ENCODE measurements around the gene GNG4. TPM values are rescaled to one million over a fixed set of nuclear protein-coding genes. Genes with fewer than 3 reads are reported as not detected.

GNG4 gene
- total and polyA plus RNA-seq, 9 of the 15 experiments (the other 6 are each of a cell fraction or from before 2014, with no cell fraction given), result 0.06 to 0.58 (median 0.08) TPM; not detected in 4

DNA sequence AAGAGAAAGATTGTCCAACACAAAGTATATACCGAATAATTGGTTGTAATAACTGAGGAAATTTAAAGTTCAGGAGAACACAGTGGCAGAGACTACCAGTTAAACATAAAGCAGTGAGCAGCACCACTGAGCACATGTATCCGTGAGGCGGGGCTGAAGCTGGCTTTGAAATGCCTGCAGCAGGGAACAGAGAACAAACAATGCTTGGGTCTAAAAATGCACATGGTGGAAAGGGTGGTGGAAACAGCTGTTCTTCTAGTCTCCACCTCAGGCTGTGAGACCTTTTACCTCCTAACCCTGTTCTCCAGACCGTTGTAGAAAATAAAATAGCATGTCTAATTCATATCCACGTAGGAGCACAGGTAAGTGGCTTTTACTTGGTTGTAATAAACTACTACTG, 7.7 kb upstream of the GNG4 start:
- in situ Hi-C loops (cut with MboI), result no loop called here

DNA sequence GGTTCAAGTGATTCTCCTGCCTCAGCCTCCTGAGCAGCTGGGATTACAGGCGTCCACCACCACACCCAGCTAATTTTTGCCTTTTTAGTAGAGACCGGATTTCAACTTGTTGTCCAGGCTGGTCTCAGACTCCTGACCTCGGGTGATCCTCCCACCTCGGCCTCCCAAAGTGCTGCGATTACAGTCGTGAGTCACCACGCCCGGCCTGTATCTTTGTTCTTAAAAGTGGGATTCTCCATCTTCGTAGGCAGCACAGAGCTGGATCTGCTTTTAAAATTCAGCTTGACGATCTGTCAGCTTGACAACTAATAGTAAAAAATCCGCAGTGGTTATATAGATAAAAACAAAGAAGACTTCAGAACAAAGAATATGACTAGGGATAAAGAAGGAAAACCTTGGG, 2.8 kb upstream of the GNG4 start:
- intact Hi-C loops (cut with micrococcal nuclease) (no loop called here), in situ Hi-C loops (cut with MboI) (no loop called here)
- 0% methylated on average over 11 of the region's 11 CpGs for WGBS (ENCODE audit: insufficient coverage, low coverage, missing lambda C conversion rate)
- H3K4me3 ChIP-seq, result no peak overlapping the region
- H3K4me2 ChIP-seq (ENCODE audit: insufficient read depth, low read length), result no peak overlapping the region
- H3K27ac ChIP-seq (ENCODE audit: extremely low read depth, low read depth, low read length), result no peak overlapping the region
- DNase-seq (ENCODE audit: extremely low read depth in 1 of 4, low spot score in 3 of 4) (no peak), FAIRE-seq (no peak), ATAC-seq (no peak)
- CTCF ChIA-PET (ENCODE audit: low intra/inter-chr PET ratio), result no interaction called here
- no peak overlapping the region for H3K9ac ChIP-seq (ENCODE audit: insufficient read depth in 1 of 2, low read depth in 2 of 2, low read length in 2 of 2)
- peaks cover 8 to 34% of the 10 kb centered on the region in 2 experiments; a peak in 4 of 5 replicates for H3K27me3 ChIP-seq (ENCODE audit: control insufficient read depth in 2 of 2, insufficient read depth in 2 of 2, low read length in 2 of 2)
- POLR2A ChIA-PET, result no interaction called here
- H3K36me3 ChIP-seq (ENCODE audit: control insufficient read depth, insufficient read depth, low read length), result no peaks in the 10 kb centered on the region
- H4K20me1 ChIP-seq (replicated peaks; ENCODE audit: control insufficient read depth, insufficient read depth, low read length), result no peaks in the 10 kb centered on the region
- H3K9me1 ChIP-seq (ENCODE audit: control insufficient read depth, insufficient read depth, low read length), result no peaks in the 10 kb centered on the region
- no peak overlapping the region for H2AFZ ChIP-seq (ENCODE audit: low read depth, low read length)
- H3K4me1 ChIP-seq (replicated peaks in 1 of 2; ENCODE audit: control insufficient read depth in 2 of 2, insufficient read depth in 2 of 2, low read length in 2 of 2), result peaks cover 0 to 10% of the 10 kb centered on the region in 2 experiments; a peak in 1 of 5 replicates
- H3K9me3 ChIP-seq (replicated peaks; ENCODE audit: control insufficient read depth, insufficient read depth, low read depth, low read length), result no peaks in the 10 kb centered on the region
- H3K79me2 ChIP-seq (ENCODE audit: control insufficient read depth, insufficient read depth, low read length), result no peaks in the 10 kb centered on the region
- BruUV-seq (replicated peaks), result no TSS peak
- TF ChIP-seq PML (IDR thresholded peaks at IDR 0.05; ENCODE audit: low read length), result no peak
- TF ChIP-seq, protein P1, sequence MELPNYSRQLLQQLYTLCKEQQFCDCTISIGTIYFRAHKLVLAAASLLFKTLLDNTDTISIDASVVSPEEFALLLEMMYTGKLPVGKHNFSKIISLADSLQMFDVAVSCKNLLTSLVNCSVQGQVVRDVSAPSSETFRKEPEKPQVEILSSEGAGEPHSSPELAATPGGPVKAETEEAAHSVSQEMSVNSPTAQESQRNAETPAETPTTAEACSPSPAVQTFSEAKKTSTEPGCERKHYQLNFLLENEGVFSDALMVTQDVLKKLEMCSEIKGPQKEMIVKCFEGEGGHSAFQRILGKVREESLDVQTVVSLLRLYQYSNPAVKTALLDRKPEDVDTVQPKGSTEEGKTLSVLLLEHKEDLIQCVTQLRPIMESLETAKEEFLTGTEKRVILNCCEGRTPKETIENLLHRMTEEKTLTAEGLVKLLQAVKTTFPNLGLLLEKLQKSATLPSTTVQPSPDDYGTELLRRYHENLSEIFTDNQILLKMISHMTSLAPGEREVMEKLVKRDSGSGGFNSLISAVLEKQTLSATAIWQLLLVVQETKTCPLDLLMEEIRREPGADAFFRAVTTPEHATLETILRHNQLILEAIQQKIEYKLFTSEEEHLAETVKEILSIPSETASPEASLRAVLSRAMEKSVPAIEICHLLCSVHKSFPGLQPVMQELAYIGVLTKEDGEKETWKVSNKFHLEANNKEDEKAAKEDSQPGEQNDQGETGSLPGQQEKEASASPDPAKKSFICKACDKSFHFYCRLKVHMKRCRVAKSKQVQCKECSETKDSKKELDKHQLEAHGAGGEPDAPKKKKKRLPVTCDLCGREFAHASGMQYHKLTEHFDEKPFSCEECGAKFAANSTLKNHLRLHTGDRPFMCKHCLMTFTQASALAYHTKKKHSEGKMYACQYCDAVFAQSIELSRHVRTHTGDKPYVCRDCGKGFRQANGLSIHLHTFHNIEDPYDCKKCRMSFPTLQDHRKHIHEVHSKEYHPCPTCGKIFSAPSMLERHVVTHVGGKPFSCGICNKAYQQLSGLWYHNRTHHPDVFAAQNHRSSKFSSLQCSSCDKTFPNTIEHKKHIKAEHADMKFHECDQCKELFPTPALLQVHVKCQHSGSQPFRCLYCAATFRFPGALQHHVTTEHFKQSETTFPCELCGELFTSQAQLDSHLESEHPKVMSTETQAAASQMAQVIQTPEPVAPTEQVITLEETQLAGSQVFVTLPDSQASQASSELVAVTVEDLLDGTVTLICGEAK (IDR thresholded peaks at IDR 0.05), result no peak
- TF ChIP-seq, protein P1 (CRISPR knock-in tag; IDR thresholded peaks at IDR 0.05), result no peak
- TF ChIP-seq, protein P2, sequence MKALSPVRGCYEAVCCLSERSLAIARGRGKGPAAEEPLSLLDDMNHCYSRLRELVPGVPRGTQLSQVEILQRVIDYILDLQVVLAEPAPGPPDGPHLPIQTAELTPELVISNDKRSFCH (CRISPR knock-in tag; IDR thresholded peaks at IDR 0.05), result no peak
- TF ChIP-seq, protein P2 (tag; IDR thresholded peaks at IDR 0.05), result no peak

More for the DNA sequence above, 7.7 kb upstream of the GNG4 start:
- Histone ChIP-seq H3K9me3 (replicated peaks; ENCODE audit: control insufficient read depth, insufficient read depth, low read depth, low read length) (no peaks in the 10 kb centered on the region), H3K9me1 (ENCODE audit: control insufficient read depth, insufficient read depth, low read length) (no peaks in the 10 kb centered on the region), H3K4me1 (replicated peaks in 1 of 2; ENCODE audit: control insufficient read depth in 2 of 2, insufficient read depth in 2 of 2, low read length in 2 of 2) (no peaks in the 10 kb centered on the region), H4K20me1 (replicated peaks; ENCODE audit: control insufficient read depth, insufficient read depth, low read length) (no peaks in the 10 kb centered on the region), H3K4me2 (ENCODE audit: insufficient read depth, low read length) (no peak overlapping the region), H3K4me3 (no peak overlapping the region), H3K36me3 (ENCODE audit: control insufficient read depth, insufficient read depth, low read length) (no peaks in the 10 kb centered on the region), H3K79me2 (ENCODE audit: control insufficient read depth, insufficient read depth, low read length) (no peaks in the 10 kb centered on the region), H2AFZ (ENCODE audit: low read depth, low read length) (no peak overlapping the region), H3K27me3 (ENCODE audit: control insufficient read depth in 2 of 2, insufficient read depth in 2 of 2, low read length in 2 of 2) (peaks cover 12 to 23% of the 10 kb centered on the region in 2 experiments), H3K9ac (ENCODE audit: insufficient read depth in 1 of 2, low read depth in 2 of 2, low read length in 2 of 2) (no peak overlapping the region), H3K27ac (ENCODE audit: extremely low read depth, low read depth, low read length) (no peak overlapping the region)
- no TSS peak for BruUV-seq (replicated peaks)
- ChIA-PET CTCF (ENCODE audit: low intra/inter-chr PET ratio) (no interaction called here), POLR2A (interaction anchor here (1.1 kb wide), 1 partner anchor 19 kb away, joined by 3 read pairs; no protein-coding TSS in a partner anchor)
- peak; percentile 67 for TF ChIP-seq CBX8 (IDR thresholded peaks at IDR 0.05; ENCODE audit: borderline replicate concordance, extremely low read depth, low read depth, low read length, poor library complexity, severe bottlenecking)
- TF ChIP-seq ZNF124 (CRISPR knock-in tag; IDR thresholded peaks at IDR 0.05), result no peak
- FAIRE-seq (peak; percentile 40), ATAC-seq (no peak), DNase-seq (ENCODE audit: extremely low read depth in 1 of 4, low spot score in 3 of 4) (no peak)
- intact Hi-C loops (cut with micrococcal nuclease), result no loop called here
- under 1% methylated on average over 5 of the region's 5 CpGs for WGBS (ENCODE audit: insufficient coverage, low coverage, missing lambda C conversion rate)

Measured in K562 (cell line).